Cardiac fibroblast (primary cell): Measurements from ENCODE around the gene DCAF12L1.

Experiments
- DNase-seq, 2 donors: peaks; one replicate each; pipeline versions ENCODE4 v3.0.0 to v3.0.0-alpha.2; 2010; ENCODE audit warnings: low read depth in 2 of 2
- H3K4me3 ChIP-seq, 2 donors: replicated peaks in 1 of 2; 1 replicate in 1 of 2; 2 replicates in 1 of 2; pipeline ENCODE4 v1.5.1; 2011; ENCODE audit warnings: low read depth in 2 of 2, low read length in 2 of 2, mild to moderate bottlenecking in 2 of 2, moderate library complexity in 1 of 2
- CTCF ChIP-seq: IDR thresholded peaks from one replicate; pipeline ENCODE4 v1.5.1; 2011; ENCODE audit warnings: low read depth, mild to moderate bottlenecking, low read length, inconsistent platforms

The DCAF12L1 gene

GRCh38 chrX:126552313-126553022 lies at the start of gene DCAF12L1:
Gene DCAF12L1, minus strand, starts transcription at chrX:126552814. Its CDS starts 206 bp downstream, at chrX:126552608.
- DNase-seq: no peak
- no peak for TF ChIP-seq CTCF

GRCh38 chrX:126580877-126581276 lies 28.3 kb upstream of the DCAF12L1 start:
- no peak for TF ChIP-seq CTCF
- H3K4me3 ChIP-seq: no peak overlapping the region
- no peak for DNase-seq

More at GRCh38 chrX:126552313-126553022, at the start of gene DCAF12L1:
- no peak within 1 kb of the TSS for H3K4me3 ChIP-seq

- H3K4me3 ChIP-seq: no peak overlapping the region
- DNase-seq: no peak
- no peak for TF ChIP-seq CTCF
Measured at GRCh38 chrX:126575911-126576310, 23.3 kb upstream of the DCAF12L1 start.

GRCh38 chrX:126557151-126557550 lies 4.5 kb upstream of the DCAF12L1 start:
- no peak for TF ChIP-seq CTCF
- DNase-seq: no peak
- no peak overlapping the region for H3K4me3 ChIP-seq

- TF ChIP-seq CTCF: no peak
- no peak for DNase-seq
- no peak overlapping the region for H3K4me3 ChIP-seq
Measured at GRCh38 chrX:126551725-126552312, 795 bp downstream of the DCAF12L1 start.

- TF ChIP-seq CTCF: no peak
- no peak for DNase-seq
- no peak overlapping the region for H3K4me3 ChIP-seq
Measured at GRCh38 chrX:126551306-126551705, 1.3 kb downstream of the DCAF12L1 start.

- no peak for TF ChIP-seq CTCF
- no peak overlapping the region for H3K4me3 ChIP-seq
- no peak for DNase-seq
Measured at GRCh38 chrX:126550816-126551215, 1.8 kb downstream of the DCAF12L1 start.
